HT1080 (cell line): ENCODE data around the gene BDP1. TPM values are rescaled to one million over a fixed set of nuclear protein-coding genes. Genes with fewer than 3 reads are reported as not detected.

Experiments used
- small RNA-seq: library from RNA; depleted of rRNA; stranded (forward); fragments of <200 nt; gene quantifications from one replicate; pipeline ENCODE3, GENCODE V24; 2014
- total RNA-seq: library from RNA; depleted of rRNA; stranded (reverse); fragments of >200 nt; shearing (Covaris generic); gene quantifications from 2 replicates; pipeline ENCODE4 v1.2.3, GENCODE V29; 2014; rRNA removed

Gene BDP1
- total RNA-seq, 1 experiment from 2014 or later, result 11.9 TPM

Small RNAs within 50 kb of the gene (small RNA-seq; reads per million reads assigned to genes)
- not detected for gene HMGN1P12

Other genes starting within 250 kb of the BDP1 start
- 42.0 and 50.3 TPM in 2 replicates for gene MCCC2, start 131.7 kb downstream of the BDP1 start, total RNA-seq